Medulla oblongata (tissue), 1 donor: ENCODE data around the gene CCDC167.
"Not testable (repeated sequence)": the region's sequence is repeated elsewhere in the genome, so short reads cannot be mapped to it uniquely, and the experiment has no call there.

Experiments
- DNase-seq: peaks from one replicate; pipeline ENCODE4 v3.0.0-alpha.2; 2015; ENCODE audit errors: extremely low spot score

The CCDC167 gene

DNA sequence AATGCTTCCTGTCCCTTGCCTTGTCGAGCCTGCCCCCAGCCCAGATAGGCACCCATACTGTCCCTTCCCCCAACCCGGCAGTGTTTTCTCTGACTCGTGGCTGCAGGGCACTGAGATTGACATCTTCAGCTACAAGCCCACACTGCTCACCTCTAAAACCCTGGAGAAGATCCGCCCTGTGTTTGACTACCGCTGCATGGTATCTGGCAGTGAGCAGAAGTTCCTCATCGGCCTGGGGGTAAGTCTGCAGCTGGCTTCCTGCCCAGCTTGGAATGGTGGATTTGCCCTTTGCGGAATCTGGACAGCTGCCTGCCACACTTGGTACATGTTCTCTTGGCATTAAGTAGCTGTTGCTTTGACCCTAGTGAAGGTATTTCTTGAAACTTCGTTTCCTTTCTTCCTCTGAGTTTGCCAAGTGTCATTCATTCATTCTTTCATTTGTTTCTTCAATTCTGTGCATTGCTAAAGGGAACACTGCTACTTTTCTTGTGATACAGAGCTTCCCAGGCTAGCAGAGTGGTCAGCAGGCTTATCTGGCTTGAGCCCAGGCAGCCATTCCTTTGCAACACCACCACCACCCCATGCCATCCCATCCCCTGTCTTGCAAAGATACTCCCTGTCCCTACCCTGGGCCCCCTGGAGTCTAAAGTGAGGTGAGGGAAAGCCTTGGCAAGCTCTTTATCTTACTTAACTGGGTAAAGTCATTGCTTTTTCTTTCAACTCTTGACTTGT, 26.2 kb downstream of the CCDC167 start:
- peak; percentile 60 for DNase-seq

DNA sequence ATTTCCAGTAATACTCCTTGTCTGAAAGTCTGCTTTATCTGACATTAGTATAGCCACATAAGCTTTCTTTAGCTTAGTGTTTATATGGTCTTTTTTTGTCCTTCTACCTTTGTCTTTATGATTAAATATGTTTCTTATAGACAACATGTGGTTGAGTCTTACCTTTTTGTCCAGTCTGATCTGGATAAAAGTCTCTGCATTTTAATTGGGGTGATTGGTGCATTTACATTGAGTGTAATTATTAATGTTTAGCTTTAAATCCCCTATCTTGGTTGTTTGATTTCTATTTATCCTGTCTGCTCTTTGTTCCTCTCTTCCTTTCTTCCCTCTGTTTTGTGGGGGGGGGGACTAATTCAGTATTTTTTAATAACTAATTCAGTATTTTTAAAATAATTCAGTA, 32.0 kb downstream of the CCDC167 start:
- no peak for DNase-seq

DNA sequence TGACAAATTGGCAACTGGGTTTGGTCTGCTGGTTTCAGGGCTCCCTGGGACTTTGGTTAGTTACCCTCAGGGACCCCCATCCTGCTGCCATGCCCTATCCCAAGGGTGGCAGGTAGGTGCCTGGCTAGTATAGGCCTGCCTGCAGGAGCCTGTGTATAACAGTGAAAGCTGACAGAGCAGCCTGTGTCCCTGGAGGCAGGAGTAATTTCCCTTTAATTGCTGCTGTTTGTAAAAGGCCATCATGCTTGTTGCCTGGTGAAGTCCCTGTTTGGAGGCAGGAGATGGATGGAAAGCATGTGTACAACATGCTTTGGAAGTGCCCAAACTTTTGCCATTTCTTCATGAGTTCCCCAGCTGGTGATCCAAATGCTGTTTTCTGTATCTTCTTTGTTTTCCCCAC, 36.6 kb downstream of the CCDC167 start:
- DNase-seq, result no peak

DNA sequence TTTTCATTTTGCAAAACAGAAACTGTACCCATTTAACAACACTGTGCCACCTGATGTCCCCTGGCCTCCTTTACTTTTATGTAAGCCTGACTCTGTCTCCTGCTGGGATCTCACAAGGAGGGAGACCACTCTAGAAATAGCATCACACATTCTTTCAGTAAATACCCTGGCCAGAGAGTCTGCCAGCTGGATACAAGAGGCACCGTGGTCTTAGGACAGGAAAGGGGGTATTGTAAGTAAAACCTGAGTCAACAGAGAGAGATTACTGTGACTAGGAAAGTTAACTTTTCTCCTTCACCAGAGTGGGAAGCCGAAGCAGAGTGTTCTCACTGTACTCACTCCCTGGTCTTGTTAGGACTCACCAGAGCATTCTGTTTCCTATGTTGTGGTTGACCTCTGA, 38.9 kb downstream of the CCDC167 start:
- no peak for DNase-seq

DNA sequence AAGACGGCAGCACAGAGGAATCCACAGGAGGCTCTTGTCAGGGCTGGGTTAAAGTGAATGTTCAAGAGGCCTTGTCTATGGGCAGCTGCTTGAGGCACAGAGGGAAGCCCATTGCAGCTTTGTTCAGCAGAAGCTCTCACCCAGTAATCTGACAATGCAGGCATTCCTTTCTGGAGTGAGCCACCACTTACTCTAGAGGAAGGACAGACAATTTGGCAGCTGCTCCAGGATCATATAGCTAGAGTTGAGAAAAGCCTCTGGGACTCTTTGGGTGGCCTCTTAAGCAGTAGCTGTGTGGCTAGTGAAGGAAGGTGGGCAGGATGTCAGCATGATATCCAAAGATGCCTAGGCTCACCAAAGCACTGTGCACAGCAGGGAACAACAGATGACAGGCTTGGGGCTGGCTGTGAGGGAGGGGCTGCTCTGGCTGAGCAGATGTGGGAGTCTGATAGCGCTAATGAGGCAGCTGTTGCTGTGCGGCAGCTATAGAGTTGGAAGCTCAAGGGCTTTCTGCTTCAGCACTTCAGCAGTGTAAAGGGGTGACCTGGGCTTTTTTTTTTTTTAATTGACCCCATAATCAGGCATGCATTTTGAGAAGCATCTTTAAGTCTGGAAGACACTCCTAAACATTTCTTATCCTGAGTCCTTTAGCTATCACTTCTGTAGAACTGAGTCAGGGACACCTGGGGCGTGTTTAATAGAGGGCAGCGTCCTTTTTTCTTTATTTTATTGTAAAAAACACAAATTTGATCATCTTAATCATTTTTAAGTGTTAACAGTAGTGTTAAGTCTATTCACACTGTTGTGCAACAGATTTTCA, 39.5 kb downstream of the CCDC167 start:
- DNase-seq, result no peak

DNA sequence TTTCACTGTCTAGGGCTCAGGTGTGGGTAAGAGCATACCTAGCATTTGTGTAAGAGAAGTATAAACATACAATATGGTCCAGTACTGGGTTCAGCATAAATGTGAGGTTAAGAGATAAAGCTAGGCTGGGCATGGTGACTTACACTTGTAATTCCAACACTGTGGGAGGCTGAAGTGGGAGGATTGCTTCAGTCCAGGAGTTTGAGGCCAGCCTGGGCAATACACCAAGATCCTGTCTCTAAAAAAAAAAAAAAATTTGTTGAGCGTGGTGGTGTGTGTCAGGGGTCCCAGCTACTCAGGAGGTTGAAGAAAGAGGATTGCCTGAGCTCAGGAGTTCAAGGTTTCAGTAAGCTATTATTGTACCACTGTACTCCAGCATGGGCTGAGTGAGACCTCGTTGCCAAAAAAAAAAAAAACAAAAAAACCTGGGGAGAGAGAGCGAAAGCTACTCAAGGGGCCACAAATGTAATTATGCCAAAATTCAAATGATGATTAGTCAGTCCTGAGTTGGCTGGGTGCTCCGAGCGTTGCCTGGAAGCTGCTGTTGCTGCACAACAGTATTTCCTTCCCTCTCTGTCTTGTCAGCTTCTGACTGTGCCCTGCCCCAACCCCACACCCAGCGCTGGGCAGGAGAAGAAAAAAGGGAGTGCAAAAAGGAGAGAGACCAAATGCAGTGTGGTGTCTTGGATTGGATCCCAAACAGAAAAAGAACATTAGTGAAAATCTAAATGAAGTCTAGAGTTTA, 42.7 kb downstream of the CCDC167 start:
- peak; percentile 58 for DNase-seq

DNA sequence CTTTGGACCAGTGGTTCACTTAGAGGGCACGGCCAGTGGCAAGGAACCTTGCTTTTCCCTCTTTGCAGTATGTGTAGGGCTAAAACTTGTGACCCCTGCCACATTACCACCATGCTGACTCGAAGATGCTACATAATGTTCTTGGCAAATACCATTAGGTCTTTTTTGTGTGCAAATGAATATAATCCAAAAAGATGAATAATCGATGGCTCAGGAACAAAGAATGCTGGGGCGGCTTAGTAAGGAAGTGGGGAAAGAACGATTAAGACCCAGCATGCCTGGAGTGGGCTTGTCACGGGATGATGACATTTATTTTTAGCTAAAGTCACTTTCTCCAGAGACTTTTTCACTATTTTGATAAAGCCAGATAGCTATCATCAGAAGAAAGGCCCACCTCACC, 43.6 kb downstream of the CCDC167 start:
- DNase-seq, result no peak

DNA sequence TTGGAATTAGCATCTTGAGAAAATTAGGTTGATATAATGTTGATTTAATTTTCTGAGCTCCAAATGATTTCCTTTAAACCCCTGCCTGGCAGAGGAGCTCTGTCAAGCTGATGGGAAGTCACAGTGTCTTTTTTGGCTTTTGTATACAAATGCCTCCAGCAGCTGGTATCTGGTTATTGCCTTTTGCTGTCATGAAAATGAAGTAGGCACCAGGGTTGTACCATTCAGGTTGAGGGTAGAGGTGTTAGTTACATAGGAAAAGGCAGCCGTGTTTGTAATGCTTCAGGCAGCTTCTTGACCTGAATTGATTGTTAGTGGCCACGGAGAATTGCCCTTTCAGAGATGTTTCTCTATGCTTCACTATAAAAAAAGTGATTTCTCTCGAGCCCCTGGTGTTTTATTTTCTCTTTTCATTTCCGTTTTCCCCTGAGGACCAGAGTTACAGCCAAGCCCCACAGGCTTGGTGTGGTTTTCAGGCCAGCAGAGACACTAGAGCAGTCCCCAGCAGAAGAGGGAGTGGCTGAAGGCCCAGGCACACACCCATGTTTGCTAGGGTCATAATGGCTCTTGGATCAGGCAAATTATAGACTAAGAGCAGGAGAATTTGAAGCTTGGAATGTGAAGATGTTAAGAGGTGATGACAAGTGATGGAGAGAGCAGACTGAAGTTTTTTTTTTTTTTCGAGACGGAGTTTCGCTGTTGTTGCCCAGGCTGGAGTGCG, 45.1 kb downstream of the CCDC167 start:
- DNase-seq, result no peak

DNA sequence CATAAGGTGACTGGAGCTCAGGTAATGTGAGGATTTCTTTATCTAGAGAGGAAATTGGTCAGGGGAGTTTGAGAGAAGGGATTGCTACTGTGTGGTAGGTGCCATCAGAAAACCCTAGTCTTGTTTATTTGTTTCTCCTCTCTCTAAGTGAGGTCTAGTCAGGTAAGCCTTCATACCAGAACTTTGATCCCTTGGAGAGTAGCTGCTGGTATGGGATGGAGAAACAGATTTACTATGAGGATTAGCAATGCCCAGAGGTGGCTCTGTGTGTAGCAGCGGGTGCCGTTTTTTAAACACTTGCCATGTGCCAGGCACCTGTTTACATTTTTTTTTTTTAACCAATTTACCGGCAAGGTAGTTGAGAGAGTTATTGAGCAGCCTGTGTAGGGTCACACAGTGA, 47.2 kb downstream of the CCDC167 start:
- DNase-seq, result no peak

DNA sequence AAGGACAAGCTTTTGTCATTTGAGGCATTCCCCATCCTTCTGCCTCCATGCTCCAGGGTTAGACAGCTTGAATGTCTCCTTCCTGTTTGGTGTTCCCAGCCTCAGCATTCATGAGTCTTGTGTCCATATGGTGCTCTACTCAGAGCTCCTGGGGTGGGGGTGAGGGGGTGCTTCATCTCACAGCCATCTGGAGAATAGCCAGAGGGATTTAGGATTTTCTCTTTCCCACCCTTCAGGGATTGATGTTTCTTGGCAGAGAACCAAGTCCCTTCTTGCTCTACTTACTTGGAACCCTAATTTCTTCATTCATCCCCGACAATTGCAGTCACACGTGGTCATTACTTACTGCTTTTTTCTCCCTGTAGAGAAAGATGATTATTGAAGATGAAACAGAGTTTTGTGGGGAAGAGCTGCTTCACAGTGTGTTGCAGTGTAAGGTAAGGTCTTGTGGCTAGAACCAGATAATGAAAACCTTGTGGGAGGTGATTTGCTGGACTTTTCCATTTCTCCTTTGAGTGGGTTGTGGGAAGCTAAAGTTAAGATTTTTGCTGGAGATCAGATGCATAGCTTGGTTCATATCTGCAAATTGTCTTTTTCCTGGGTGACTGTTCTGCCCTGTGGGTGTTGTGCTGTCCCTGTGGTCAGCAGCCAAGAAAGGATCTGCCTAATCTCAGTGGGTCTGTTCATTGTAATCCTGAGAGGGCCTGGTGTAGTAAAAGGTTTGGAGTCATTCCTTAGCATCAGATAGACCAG, 48.1 kb downstream of the CCDC167 start:
- DNase-seq, result no peak

DNA sequence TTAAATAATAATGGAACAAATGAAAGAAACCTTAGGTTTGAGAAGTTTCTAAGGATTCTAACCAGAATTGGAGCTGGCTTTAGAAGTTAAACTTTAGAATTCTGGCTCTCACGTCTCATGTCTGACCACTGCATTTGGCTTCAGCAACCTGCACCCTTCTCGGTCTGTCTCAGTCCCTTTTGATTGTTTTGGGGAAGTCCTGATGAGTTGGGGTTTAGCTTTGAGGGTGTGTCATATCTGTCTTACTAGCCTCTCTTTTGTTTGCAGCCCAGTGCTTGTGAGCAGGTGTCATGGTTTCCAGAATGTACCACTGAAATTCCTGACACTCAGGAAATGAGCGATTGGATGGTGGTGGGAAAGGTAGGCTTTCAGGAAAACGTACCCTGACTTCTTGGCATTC, 49.7 kb downstream of the CCDC167 start:
- no peak for DNase-seq

DNA sequence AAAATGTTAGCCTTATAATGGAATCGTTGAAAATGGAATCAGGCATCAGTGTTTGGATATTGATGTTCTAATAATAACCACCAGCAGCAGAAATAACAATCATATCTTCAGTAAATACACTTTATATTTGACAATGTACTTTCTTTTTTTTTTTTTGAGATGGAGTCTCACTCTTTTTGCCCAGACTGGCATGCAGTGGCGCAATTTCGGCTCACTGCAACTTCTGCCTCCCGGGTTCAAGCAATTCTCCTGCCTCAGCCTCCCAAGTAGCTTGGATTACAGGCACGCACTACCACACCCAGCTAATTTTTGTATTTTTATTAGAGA, 56.5 kb downstream of the CCDC167 start:
- not testable (repeated sequence) for DNase-seq

DNA sequence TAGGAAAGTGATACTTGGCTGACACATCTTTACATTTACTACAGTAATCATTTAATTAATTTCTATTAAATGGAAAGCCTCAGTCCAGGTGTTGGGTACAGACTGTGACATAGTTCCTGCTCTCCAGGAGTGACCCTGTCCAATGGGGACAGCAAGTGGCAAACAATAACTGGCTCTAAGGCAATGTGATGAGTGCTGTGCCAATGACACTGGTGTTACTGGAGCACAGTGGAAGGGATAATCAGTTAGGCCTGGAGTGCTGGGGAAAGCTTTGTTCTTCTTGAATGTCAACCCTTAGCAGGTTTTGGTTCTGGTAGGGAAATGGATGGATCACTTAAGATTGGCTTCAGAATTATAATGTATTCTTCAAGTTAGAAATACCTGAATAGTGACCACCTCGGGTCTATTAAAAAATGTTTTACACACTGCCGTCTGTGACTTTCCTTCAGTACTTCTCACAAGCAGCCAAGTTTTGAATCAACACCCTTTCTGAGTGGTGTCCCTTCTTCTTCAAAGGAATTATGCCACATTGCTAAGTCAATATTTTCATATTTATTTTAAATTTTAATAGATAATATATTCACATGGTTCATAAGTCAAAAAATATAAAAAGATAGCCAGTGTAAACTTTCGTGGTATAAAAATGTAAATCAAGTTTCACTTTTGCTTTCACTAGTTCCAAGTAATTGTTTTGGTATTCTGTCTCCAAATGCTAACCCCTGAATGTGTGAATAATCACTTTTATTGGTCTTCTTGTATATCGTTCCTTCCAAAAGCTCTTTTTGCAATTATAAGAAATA, 57.1 kb downstream of the CCDC167 start:
- DNase-seq, result no peak

DNA sequence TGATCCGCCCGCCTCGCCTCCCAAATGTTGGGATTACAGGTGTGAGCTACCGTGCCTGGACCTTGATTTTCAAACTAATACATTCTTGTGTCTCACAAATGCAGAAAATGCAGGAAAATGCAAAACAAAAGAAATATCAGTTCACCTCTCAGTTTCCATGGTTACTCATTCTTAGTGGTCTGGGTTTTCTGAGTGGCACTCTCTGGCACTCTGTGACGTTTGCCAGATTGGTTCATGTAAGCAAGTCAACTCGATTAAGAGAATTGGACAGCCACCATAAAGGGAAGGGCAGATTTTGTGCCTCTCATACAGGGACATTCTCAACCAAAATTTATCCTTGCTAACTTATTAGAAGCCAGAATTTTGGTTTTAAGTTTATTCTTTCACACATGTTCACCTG, 58.0 kb downstream of the CCDC167 start:
- DNase-seq, result no peak

DNA sequence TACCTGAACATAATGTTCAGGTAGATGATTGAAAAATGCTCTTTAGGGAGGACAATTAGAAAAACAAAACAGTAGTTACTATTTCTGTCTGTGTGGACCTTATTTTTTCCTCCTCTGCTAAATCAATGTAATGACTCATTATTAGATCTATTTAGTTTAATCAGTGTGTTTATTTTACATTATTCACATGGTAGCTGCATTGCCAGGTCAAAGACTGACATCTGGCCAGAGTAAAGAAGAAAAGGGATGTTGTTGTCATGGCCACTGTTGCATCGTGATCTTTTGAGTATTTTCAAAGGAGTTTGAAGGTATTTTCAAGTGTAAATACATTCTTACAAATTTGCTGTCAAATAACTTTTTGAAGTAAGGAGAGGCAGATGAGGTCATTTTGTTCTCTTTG, 60.8 kb downstream of the CCDC167 start:
- no peak for DNase-seq

DNA sequence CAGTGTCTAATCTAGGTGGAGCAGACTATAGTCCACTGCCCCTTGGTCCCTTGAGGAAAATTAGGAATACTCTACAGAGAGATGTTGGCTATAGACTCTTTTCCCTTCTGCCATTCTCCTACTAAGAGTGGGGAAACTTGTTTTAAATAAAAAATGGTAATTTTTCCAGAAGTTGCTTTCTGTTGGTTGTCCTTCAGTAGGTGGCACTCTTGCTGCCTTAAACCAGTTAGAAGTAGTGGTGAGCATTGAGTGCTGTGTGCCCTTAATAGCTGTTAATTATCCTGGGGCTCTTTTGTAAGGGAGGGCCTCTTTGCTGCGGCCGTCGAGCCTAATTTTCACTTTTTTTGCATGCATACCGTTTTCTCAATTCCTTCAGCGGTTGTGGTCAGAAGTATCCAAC, 63.9 kb downstream of the CCDC167 start:
- no peak for DNase-seq

DNA sequence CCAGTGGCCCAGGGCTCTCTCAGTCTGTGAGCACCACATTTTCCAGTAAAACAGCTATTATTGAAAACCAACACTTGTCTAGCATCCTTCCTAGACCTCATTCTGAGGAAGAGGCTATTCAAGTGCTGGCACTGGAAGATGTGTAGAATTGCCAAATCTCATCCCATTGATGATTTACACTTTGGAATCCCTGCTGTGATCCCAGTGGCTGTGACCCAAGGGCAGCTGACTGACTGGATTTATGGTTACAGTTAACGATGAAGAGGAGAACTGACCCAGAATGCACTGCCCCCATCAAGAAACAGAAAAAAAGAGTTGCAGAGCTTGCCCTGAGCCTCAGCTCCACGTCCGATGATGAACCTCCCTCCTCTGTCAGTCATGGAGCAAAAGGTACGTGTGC, 64.3 kb downstream of the CCDC167 start:
- no peak for DNase-seq

DNA sequence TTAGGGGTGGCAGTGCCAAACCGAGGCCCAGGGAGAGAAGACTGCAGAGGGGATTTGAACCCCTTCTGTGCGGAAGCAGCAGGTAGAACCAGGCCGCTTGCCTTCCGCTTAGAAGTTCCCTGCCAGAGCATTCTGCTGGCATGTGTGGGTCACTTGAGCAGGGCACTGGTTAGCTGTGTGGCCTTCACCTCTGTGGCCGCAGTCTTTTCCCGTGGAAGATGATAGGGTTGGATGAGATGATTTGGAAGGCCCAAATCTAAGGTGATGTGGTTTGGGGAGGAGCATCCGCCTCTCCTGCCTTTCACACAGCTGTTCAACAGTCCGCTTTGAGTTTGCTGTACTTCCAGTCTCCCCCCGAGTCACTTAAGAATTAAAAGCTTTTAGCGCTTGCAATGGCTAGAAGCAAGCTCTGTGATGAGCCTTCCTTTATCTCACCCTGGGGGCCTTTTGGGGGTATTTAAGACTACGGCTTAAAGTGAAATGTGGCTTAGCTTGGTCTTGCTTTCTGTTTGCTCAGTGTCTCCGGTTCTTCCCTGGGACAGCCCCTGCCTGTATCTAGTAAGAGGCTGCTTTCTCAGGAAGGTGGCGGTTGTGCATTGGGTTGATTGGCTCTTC, 65.9 kb downstream of the CCDC167 start:
- DNase-seq, result peak; percentile 50
